ENCODE measurements around the gene SLC41A3. TPM values are rescaled to one million over a fixed set of nuclear protein-coding genes. Genes with fewer than 3 reads are reported as not detected.
A peak's percentile ranks its signal among the peaks of the same experiment; 100 is the strongest.

The SLC41A3 gene
- total RNA-seq, 1 experiment from 2014 or later: 35.5 TPM

DNA sequence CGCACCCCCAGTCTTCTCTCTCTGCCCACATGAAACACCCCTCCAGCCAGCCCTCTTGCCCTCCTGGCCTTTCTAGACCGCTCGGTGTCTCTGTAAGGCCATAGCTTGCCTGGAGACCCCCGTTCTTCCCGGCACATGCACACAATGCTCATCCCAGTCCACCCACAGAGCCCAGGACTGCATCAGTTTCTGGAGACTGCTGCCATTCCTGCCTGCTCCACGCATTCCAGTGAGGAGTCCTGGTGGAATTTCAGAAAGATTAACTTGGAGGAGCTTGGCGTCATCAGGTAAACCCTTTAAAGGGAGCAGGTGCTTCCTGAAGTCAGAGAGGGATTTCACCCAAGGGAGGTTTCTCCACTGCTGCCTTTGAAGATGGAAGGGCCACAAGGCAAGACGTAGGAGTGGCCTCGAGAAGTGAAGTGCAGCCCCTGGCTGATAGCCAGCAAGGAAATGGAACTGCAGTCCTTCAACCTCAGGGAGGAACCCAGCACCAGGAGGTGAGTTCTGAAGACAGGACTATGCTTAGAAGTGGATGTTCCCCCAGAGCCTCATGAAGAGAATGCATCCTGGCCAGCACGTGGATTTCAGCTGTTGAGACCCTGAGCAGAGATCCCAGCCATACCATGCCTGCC, 19.2 kb downstream of the SLC41A3 start:
- no peak overlapping the region for H2AK5ac ChIP-seq (ENCODE audit: insufficient read length, low read length)
- no peaks in the 10 kb centered on the region; the same call in 1 of the 2 replicates for H3K27me3 ChIP-seq (ENCODE audit: insufficient read depth, low read length)
- H4K20me1 ChIP-seq (ENCODE audit: control insufficient read depth, insufficient read depth, insufficient read length): no peaks in the 10 kb centered on the region
- no peaks in the 10 kb centered on the region for H3K79me1 ChIP-seq (ENCODE audit: insufficient read depth, low read depth, low read length, poor library complexity, severe bottlenecking)
- no peaks in the 10 kb centered on the region for H3K9me3 ChIP-seq (ENCODE audit: control insufficient read depth, low read depth, low read length)
- no peak overlapping the region for H4K8ac ChIP-seq (replicated peaks; ENCODE audit: insufficient read length, low read depth, low read length)
- peak overlapping the region in 1 of 3 experiments; percentile 78; a peak in 1 of 7 replicates for H3K27ac Mint-ChIP-seq
- H2BK15ac ChIP-seq (ENCODE audit: low read depth, low read length): no peak overlapping the region
- H3K18ac ChIP-seq (ENCODE audit: insufficient read length, low read depth, low read length): no peak overlapping the region
- no peak for TF ChIP-seq CTCF (conservative IDR thresholded peaks at IDR 0.05)
- H3T11ph ChIP-seq (ENCODE audit: low read length): no peak overlapping the region
- H4K5ac ChIP-seq (ENCODE audit: insufficient read length, low read depth, low read length): no peak overlapping the region
- H2BK5ac ChIP-seq (ENCODE audit: insufficient read length, low read length): no peak overlapping the region
- H3K4me1 ChIP-seq (ENCODE audit: insufficient read depth, low read length): no peaks in the 10 kb centered on the region
- no peak overlapping the region for H3K23ac ChIP-seq (ENCODE audit: insufficient read length, low read depth, low read length)
- no peak for DNase-seq
- H2AFZ ChIP-seq (ENCODE audit: low read length): no peak overlapping the region
- no peak overlapping the region for H3K56ac ChIP-seq (ENCODE audit: insufficient read length, low read depth, low read length)
- H3K4me2 ChIP-seq (ENCODE audit: insufficient read depth, insufficient read length, low read length): no peak overlapping the region
- no peak overlapping the region for H4K91ac ChIP-seq (ENCODE audit: insufficient read length, low read depth, low read length)
- H3K14ac ChIP-seq (ENCODE audit: insufficient read depth, low read length): no peak overlapping the region
- H3K23me2 ChIP-seq (ENCODE audit: insufficient read length, low read depth, low read length, poor library complexity, severe bottlenecking): no peaks in the 10 kb centered on the region
- H2BK20ac ChIP-seq (ENCODE audit: low read depth, low read length, poor library complexity, severe bottlenecking): no peak overlapping the region
- peaks cover 0 to 13% of the 10 kb centered on the region in 2 experiments; a peak in 3 of 4 replicates for H3K4me1 Mint-ChIP-seq
- WGBS (ENCODE audit: extremely low coverage, insufficient read length, low lambda C conversion rate): no CpG with 5 or more reads among the region's 10 CpGs
- no peaks in the 10 kb centered on the region for H3K9me3 Mint-ChIP-seq
- H3K9ac ChIP-seq (ENCODE audit: extremely low read depth, insufficient read length, low read length): no peak overlapping the region
- no peaks in the 10 kb centered on the region for H3K27me3 Mint-ChIP-seq (ENCODE audit: low read depth)
- no peak overlapping the region for H3K27ac ChIP-seq (ENCODE audit: insufficient read length, low read depth, low read length)
- H2BK12ac ChIP-seq (ENCODE audit: insufficient read length, low read depth, low read length): no peak overlapping the region
- H3K79me2 ChIP-seq (ENCODE audit: insufficient read depth, low read length): no peaks in the 10 kb centered on the region
- H2BK120ac ChIP-seq (ENCODE audit: low read depth, low read length, poor library complexity, severe bottlenecking): no peak overlapping the region
- H3K4ac ChIP-seq (ENCODE audit: low read depth, low read length): no peak overlapping the region
- H3K4me3 Mint-ChIP-seq: no peak overlapping the region
- H3K36me3 Mint-ChIP-seq (ENCODE audit: insufficient read depth in 1 of 3, low read depth in 3 of 3): peaks cover 0 to 8% (median 7%) of the 10 kb centered on the region in 3 experiments; a peak in 6 of 7 replicates
